Neural cell (in vitro differentiated cells): Measurements from ENCODE around the gene IRX6. TPM values are rescaled to one million over a fixed set of nuclear protein-coding genes. Genes with fewer than 3 reads are reported as not detected.

ENCODE experiments used
- H2AFZ ChIP-seq: fragments of 200-600, 300-800 bp; sonication (generic), shearing (Covaris generic); 2 replicates; pipeline ENCODE4 v1.6.0; 2014; ENCODE audit warnings: low read depth, mild to moderate bottlenecking, antibody characterized with exemption, low read length, moderate library complexity
- H3F3A ChIP-seq: fragments of 200-600 bp; shearing (Covaris generic); 2 replicates; pipeline ENCODE4 v1.6.1; 2016; ENCODE audit warnings: mild to moderate bottlenecking, moderate library complexity, mixed read lengths, antibody characterized with exemption, low read length; ENCODE audit not compliant: insufficient read depth, poor library complexity, severe bottlenecking
- H3K27ac ChIP-seq: fragments of 200-600, 300-800 bp; sonication (generic), shearing (Covaris generic); 2 replicates; pipeline ENCODE4 v1.5.1; 2014; ENCODE audit warnings: mild to moderate bottlenecking, low read length, moderate library complexity
- H3K27me3 ChIP-seq: fragments of 300-800, 200-600 bp; sonication (generic), shearing (Covaris generic); 2 replicates; pipeline ENCODE4 v1.6.0; 2014; ENCODE audit warnings: mild to moderate bottlenecking, low read depth, low read length, moderate library complexity; ENCODE audit not compliant: insufficient read depth
- H3K36me3 ChIP-seq: fragments of 300-800, 200-600 bp; sonication (generic), shearing (Covaris generic); 2 replicates; pipeline ENCODE4 v1.5.1; 2014; ENCODE audit warnings: mild to moderate bottlenecking, antibody characterized with exemption, low read length, moderate library complexity; ENCODE audit not compliant: insufficient read depth
- H3K4me2 ChIP-seq: fragments of 300-800, 200-600 bp; sonication (generic), shearing (Covaris generic); 2 replicates; pipeline ENCODE4 v1.6.0; 2014; ENCODE audit warnings: mild to moderate bottlenecking, low read length
- H3K4me3 ChIP-seq: fragments of 300-800, 200-600 bp; sonication (generic), shearing (Covaris generic); 2 replicates; pipeline ENCODE4 v1.5.1; 2014; ENCODE audit warnings: mild to moderate bottlenecking, low read length, moderate library complexity
- H3K79me2 ChIP-seq: fragments of 200-600 bp; shearing (Covaris generic); replicated peaks from 2 replicates; pipeline ENCODE4 v1.6.0; 2014; ENCODE audit warnings: mild to moderate bottlenecking, low read length, moderate library complexity; ENCODE audit not compliant: insufficient read depth
- H3K9ac ChIP-seq: fragments of 300-800, 200-600 bp; sonication (generic), shearing (Covaris generic); 2 replicates; pipeline ENCODE4 v1.6.1; 2016; ENCODE audit warnings: mild to moderate bottlenecking, low read length, mixed read lengths
- H3K9me2 ChIP-seq: fragments of 200-600 bp; shearing (Covaris generic); 2 replicates; pipeline ENCODE4 v1.6.1; 2016; ENCODE audit warnings: mild to moderate bottlenecking, low read length, mixed read lengths; ENCODE audit not compliant: insufficient read depth
- H3K9me3 ChIP-seq: fragments of 200-600, 300-800 bp; sonication (generic), shearing (Covaris generic); 2 replicates; pipeline ENCODE4 v1.6.1; 2016; ENCODE audit warnings: mild to moderate bottlenecking, mixed run types, low read length, moderate library complexity, mixed read lengths
- H4K20me1 ChIP-seq: fragments of 200-600 bp; shearing (Covaris generic); 2 replicates; pipeline ENCODE4 v1.6.1; 2016; ENCODE audit warnings: mild to moderate bottlenecking, mixed run types; ENCODE audit not compliant: insufficient read depth
- EP300 ChIP-seq: fragments of 450-650 bp; conservative IDR thresholded peaks from 2 replicates; pipeline ENCODE4 v1.6.1; 2014; ENCODE audit warnings: antibody characterized with exemption, mild to moderate bottlenecking, moderate library complexity; ENCODE audit not compliant: poor library complexity, severe bottlenecking
- EZH2 ChIP-seq: fragments of 200-600, 300-800 bp; shearing (Covaris generic), sonication (generic); IDR thresholded peaks from 2 replicates; pipeline ENCODE4 v1.6.1; 2014; ENCODE audit warnings: antibody characterized with exemption, low read length, borderline replicate concordance, mild to moderate bottlenecking; ENCODE audit not compliant: insufficient read depth, poor library complexity, severe bottlenecking
- MXI1 ChIP-seq: fragments of 450-650 bp; conservative IDR thresholded peaks from 2 replicates; pipeline ENCODE4 v1.6.1; 2014; ENCODE audit warnings: antibody characterized with exemption, mild to moderate bottlenecking; ENCODE audit not compliant: poor library complexity, severe bottlenecking
- POLR2AphosphoS5 ChIP-seq: IDR thresholded peaks from 2 replicates; pipeline ENCODE4 v1.6.1; 2012
- RAD21 ChIP-seq: fragments of 450-650 bp; conservative IDR thresholded peaks from 2 replicates; pipeline ENCODE4 v1.6.1; 2014; ENCODE audit warnings: antibody characterized with exemption, mild to moderate bottlenecking, moderate library complexity
- REST ChIP-seq: IDR thresholded peaks from 2 replicates; pipeline ENCODE4 v1.6.1; 2012; ENCODE audit warnings: borderline replicate concordance
- SMC3 ChIP-seq: fragments of 450-650 bp; conservative IDR thresholded peaks from 2 replicates; pipeline ENCODE4 v1.6.1; 2014; ENCODE audit warnings: antibody characterized with exemption, mild to moderate bottlenecking, moderate library complexity; ENCODE audit not compliant: poor library complexity
- TAF1 ChIP-seq: IDR thresholded peaks from 2 replicates; pipeline ENCODE4 v1.6.1; 2012; ENCODE audit warnings: low read depth
- polyA plus RNA-seq: library from polyadenylated mRNA; depleted of rRNA; stranded (reverse); fragments of >200 nt; gene quantifications from 2 replicates; pipeline ENCODE4 v1.2.3, GENCODE V29; 2014
- TF ChIP-seq, protein P1 (sequence below): fragments of 450-650 bp; IDR thresholded peaks from 2 replicates; pipeline ENCODE4 v1.5.1; 2014; ENCODE audit warnings: antibody characterized with exemption, mild to moderate bottlenecking, moderate library complexity; ENCODE audit not compliant: poor library complexity, severe bottlenecking

Gene IRX6
- polyA plus RNA-seq, 1 donor from 2014 or later = not detected

GRCh38 chr16:55333684-55334083 is 9.7 kb downstream of the IRX6 start:
- no peak overlapping the region for H3K4me3 ChIP-seq
- H3K27me3 ChIP-seq = peaks cover 63% of the 10 kb centered on the region
- no peaks in the 10 kb centered on the region for H3F3A ChIP-seq
- TF ChIP-seq TAF1 = no peak
- TF ChIP-seq SMC3 = no peak
- no peak for TF ChIP-seq REST
- TF ChIP-seq POLR2AphosphoS5 = no peak
- no peak overlapping the region for H2AFZ ChIP-seq
- no peak overlapping the region for H3K4me2 ChIP-seq
- H3K9ac ChIP-seq = no peak overlapping the region
- H4K20me1 ChIP-seq = no peaks in the 10 kb centered on the region
- no peaks in the 10 kb centered on the region for H3K79me2 ChIP-seq
- no peaks in the 10 kb centered on the region for H3K36me3 ChIP-seq
- H3K9me3 ChIP-seq = no peaks in the 10 kb centered on the region
- H3K27ac ChIP-seq = no peak overlapping the region
- H3K9me2 ChIP-seq = no peaks in the 10 kb centered on the region

DNA sequence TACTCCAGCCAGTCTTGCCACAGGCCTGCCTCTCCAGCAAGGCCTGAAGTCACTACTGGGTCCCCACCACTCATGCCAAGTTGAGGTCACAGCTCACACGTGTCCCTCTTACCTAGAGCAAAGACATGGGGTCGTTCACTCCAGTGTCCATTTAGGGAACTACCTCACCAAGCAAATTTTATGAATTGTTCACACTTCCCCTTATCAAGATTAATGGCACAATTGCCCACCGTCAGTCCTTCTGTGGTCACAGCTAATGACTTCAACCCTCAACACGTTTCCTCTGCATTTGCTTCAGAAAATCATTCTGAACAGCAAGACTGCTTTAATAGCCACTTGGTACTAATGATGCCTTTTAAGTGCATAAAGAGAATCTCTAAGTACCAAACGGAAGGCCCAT is 14.6 kb downstream of the IRX6 start:
- Histone ChIP-seq H3K4me2 (no peak overlapping the region), H3K79me2 (no peaks in the 10 kb centered on the region), H3K4me3 (no peak overlapping the region), H3K27me3 (peaks cover 14% of the 10 kb centered on the region), H3K9ac (no peak overlapping the region), H3F3A (no peaks in the 10 kb centered on the region), H2AFZ (no peak overlapping the region), H4K20me1 (no peaks in the 10 kb centered on the region), H3K36me3 (no peaks in the 10 kb centered on the region), H3K9me2 (no peaks in the 10 kb centered on the region), H3K9me3 (no peaks in the 10 kb centered on the region), H3K27ac (no peak overlapping the region)
- TF ChIP-seq REST (no peak), EZH2 (no peak), POLR2AphosphoS5 (no peak), RAD21 (no peak), TAF1 (no peak), MXI1 (no peak), SMC3 (no peak), EP300 (no peak)
- TF ChIP-seq, protein P1, sequence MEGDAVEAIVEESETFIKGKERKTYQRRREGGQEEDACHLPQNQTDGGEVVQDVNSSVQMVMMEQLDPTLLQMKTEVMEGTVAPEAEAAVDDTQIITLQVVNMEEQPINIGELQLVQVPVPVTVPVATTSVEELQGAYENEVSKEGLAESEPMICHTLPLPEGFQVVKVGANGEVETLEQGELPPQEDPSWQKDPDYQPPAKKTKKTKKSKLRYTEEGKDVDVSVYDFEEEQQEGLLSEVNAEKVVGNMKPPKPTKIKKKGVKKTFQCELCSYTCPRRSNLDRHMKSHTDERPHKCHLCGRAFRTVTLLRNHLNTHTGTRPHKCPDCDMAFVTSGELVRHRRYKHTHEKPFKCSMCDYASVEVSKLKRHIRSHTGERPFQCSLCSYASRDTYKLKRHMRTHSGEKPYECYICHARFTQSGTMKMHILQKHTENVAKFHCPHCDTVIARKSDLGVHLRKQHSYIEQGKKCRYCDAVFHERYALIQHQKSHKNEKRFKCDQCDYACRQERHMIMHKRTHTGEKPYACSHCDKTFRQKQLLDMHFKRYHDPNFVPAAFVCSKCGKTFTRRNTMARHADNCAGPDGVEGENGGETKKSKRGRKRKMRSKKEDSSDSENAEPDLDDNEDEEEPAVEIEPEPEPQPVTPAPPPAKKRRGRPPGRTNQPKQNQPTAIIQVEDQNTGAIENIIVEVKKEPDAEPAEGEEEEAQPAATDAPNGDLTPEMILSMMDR = no peak
